Ectodermal cell (in vitro differentiated cells): Measurements from ENCODE around the gene ZNF236.
A peak's percentile ranks its signal among the peaks of the same experiment; 100 is the strongest.

ENCODE experiments used
- H3K27ac ChIP-seq: 2 replicates; pipeline ENCODE4 v1.7.0; 2013; ENCODE audit warnings: mild to moderate bottlenecking, low read depth, low read length; ENCODE audit not compliant: insufficient read depth, poor library complexity, severe bottlenecking
- H3K27me3 ChIP-seq: 2 replicates; pipeline ENCODE4 v1.7.0; 2013; ENCODE audit warnings: mild to moderate bottlenecking, low read length; ENCODE audit not compliant: insufficient read depth, control insufficient read depth, poor library complexity, severe bottlenecking
- H3K36me3 ChIP-seq: one replicate; pipeline ENCODE4 v1.7.0; 2013; ENCODE audit warnings: low read length; ENCODE audit not compliant: control insufficient read depth, insufficient read depth
- H3K4me1 ChIP-seq: one replicate; pipeline ENCODE4 v1.7.0; 2013; ENCODE audit warnings: low read length; ENCODE audit not compliant: control insufficient read depth, insufficient read depth
- H3K4me3 ChIP-seq: 2 replicates; pipeline ENCODE4 v1.7.0; 2013; ENCODE audit warnings: low read depth, low read length, control low read depth; ENCODE audit not compliant: insufficient read depth
- H3K9me3 ChIP-seq: 2 replicates; pipeline ENCODE4 v1.7.0; 2013; ENCODE audit warnings: mild to moderate bottlenecking, low read length, moderate library complexity; ENCODE audit not compliant: control insufficient read depth
- WGBS, 2 experiments: methylation state at CpG; one replicate each; pipeline ENCODE4 v1.1.7; 2013; ENCODE audit warnings: missing lambda C conversion rate in 2 of 2; 5-methylcytosine and 5-hydroxymethylcytosine counted together

Gene ZNF236

GRCh38 chr18:76878426-76878825 lies 56.1 kb downstream of the ZNF236 start:
- Histone ChIP-seq H3K4me1 (no peaks in the 10 kb centered on the region), H3K4me3 (no peak overlapping the region), H3K27ac (no peak overlapping the region), H3K27me3 (no peaks in the 10 kb centered on the region), H3K9me3 (no peaks in the 10 kb centered on the region), H3K36me3 (peaks cover 9% of the 10 kb centered on the region)
- 71 to 93% methylated on average over 2 to 3 of the region's 5 CpGs for WGBS, 2 experiments

- Histone ChIP-seq H3K27ac (no peak overlapping the region), H3K4me3 (no peak overlapping the region), H3K27me3 (no peaks in the 10 kb centered on the region), H3K36me3 (peaks cover 9% of the 10 kb centered on the region), H3K9me3 (no peaks in the 10 kb centered on the region), H3K4me1 (no peaks in the 10 kb centered on the region)
- 96 to 97% methylated on average over 17 of the region's 17 CpGs for WGBS, 2 experiments
Measured at GRCh38 chr18:76880026-76880425, 57.7 kb downstream of the ZNF236 start.

- Histone ChIP-seq H3K27ac (no peak overlapping the region), H3K9me3 (no peaks in the 10 kb centered on the region), H3K4me1 (peaks cover 4% of the 10 kb centered on the region), H3K4me3 (no peak overlapping the region), H3K27me3 (no peaks in the 10 kb centered on the region), H3K36me3 (peaks cover 9% of the 10 kb centered on the region)
- WGBS, 2 experiments = 93 to 94% methylated on average over 4 of the region's 4 CpGs
Measured at GRCh38 chr18:76881744-76882143, 59.4 kb downstream of the ZNF236 start.

GRCh38 chr18:76882146-76882545 lies 59.8 kb downstream of the ZNF236 start:
- Histone ChIP-seq H3K4me1 (peaks cover 4% of the 10 kb centered on the region), H3K27ac (no peak overlapping the region), H3K27me3 (no peaks in the 10 kb centered on the region), H3K4me3 (no peak overlapping the region), H3K9me3 (no peaks in the 10 kb centered on the region), H3K36me3 (peaks cover 9% of the 10 kb centered on the region)
- WGBS, 2 experiments = 75 to 76% methylated on average over 5 of the region's 5 CpGs

GRCh38 chr18:76885001-76885400 lies 62.6 kb downstream of the ZNF236 start:
- Histone ChIP-seq H3K4me1 (peaks cover 4% of the 10 kb centered on the region), H3K4me3 (no peak overlapping the region), H3K9me3 (no peaks in the 10 kb centered on the region), H3K27me3 (no peaks in the 10 kb centered on the region), H3K36me3 (peaks cover 9% of the 10 kb centered on the region), H3K27ac (no peak overlapping the region)
- WGBS, 2 experiments = 93 to 97% methylated on average over 5 of the region's 5 CpGs

- Histone ChIP-seq H3K36me3 (peaks cover 8% of the 10 kb centered on the region), H3K4me1 (peaks cover 4% of the 10 kb centered on the region), H3K27ac (no peak overlapping the region)
Measured at GRCh38 chr18:76886112-76886511, 63.8 kb downstream of the ZNF236 start.

GRCh38 chr18:76889091-76889699 lies 66.8 kb downstream of the ZNF236 start:
- 92% methylated on average over 7 to 8 of the region's 8 CpGs for WGBS, 2 experiments

More at GRCh38 chr18:76886112-76886511, 63.8 kb downstream of the ZNF236 start:
- H3K4me3 ChIP-seq = no peak overlapping the region
- H3K27me3 ChIP-seq = no peaks in the 10 kb centered on the region
- 84 to 85% methylated on average over 7 of the region's 7 CpGs for WGBS, 2 experiments
- no peaks in the 10 kb centered on the region for H3K9me3 ChIP-seq

GRCh38 chr18:76892832-76893231 lies 70.5 kb downstream of the ZNF236 start:
- no peak overlapping the region for H3K27ac ChIP-seq
- WGBS, 2 experiments = 94 to 96% methylated on average over 5 of the region's 5 CpGs
- H3K36me3 ChIP-seq = peaks cover 31% of the 10 kb centered on the region

More at GRCh38 chr18:76889091-76889699, 66.8 kb downstream of the ZNF236 start:
- H3K27ac ChIP-seq = no peak overlapping the region
- H3K4me1 ChIP-seq = peaks cover 4% of the 10 kb centered on the region
- H3K36me3 ChIP-seq = no peaks in the 10 kb centered on the region
- no peak overlapping the region for H3K4me3 ChIP-seq
- no peaks in the 10 kb centered on the region for H3K9me3 ChIP-seq
- no peaks in the 10 kb centered on the region for H3K27me3 ChIP-seq

GRCh38 chr18:76894566-76895346 lies 72.4 kb downstream of the ZNF236 start:
- Histone ChIP-seq H3K36me3 (peaks cover 32% of the 10 kb centered on the region), H3K4me3 (no peak overlapping the region), H3K9me3 (no peaks in the 10 kb centered on the region), H3K4me1 (no peaks in the 10 kb centered on the region), H3K27me3 (no peaks in the 10 kb centered on the region), H3K27ac (peak overlapping the region; percentile 46)
- WGBS, 2 experiments = 87 to 90% methylated on average over 37 of the region's 37 CpGs

More at GRCh38 chr18:76892832-76893231, 70.5 kb downstream of the ZNF236 start:
- Histone ChIP-seq H3K27me3 (no peaks in the 10 kb centered on the region), H3K4me1 (no peaks in the 10 kb centered on the region), H3K4me3 (no peak overlapping the region), H3K9me3 (no peaks in the 10 kb centered on the region)

- peaks cover 32% of the 10 kb centered on the region for H3K36me3 ChIP-seq
- H3K4me3 ChIP-seq = no peak overlapping the region
- H3K27ac ChIP-seq = no peak overlapping the region
- no peaks in the 10 kb centered on the region for H3K27me3 ChIP-seq
- no peaks in the 10 kb centered on the region for H3K9me3 ChIP-seq
- no peaks in the 10 kb centered on the region for H3K4me1 ChIP-seq
- 94 to 95% methylated on average over 3 of the region's 3 CpGs for WGBS, 2 experiments
Measured at GRCh38 chr18:76895498-76895897, 73.1 kb downstream of the ZNF236 start.
